Liver (tissue), 9 donors: ENCODE data around the gene XG. TPM values are rescaled to one million over a fixed set of nuclear protein-coding genes. Genes with fewer than 3 reads are reported as not detected.
A peak's percentile ranks its signal among the peaks of the same experiment; 100 is the strongest.

Source experiments
- DNase-seq: peaks from one replicate; pipeline ENCODE4 v3.0.0-alpha.2; 2017; ENCODE audit warnings: low spot score
- H3K27ac ChIP-seq, 2 donors: one replicate each; pipeline ENCODE4 v1.7.0; 2013; ENCODE audit warnings: inconsistent platforms in 2 of 2, low read length in 2 of 2, control low read depth in 1 of 2, low read depth in 1 of 2, mild to moderate bottlenecking in 1 of 2
- H3K27me3 ChIP-seq, 4 donors: one replicate each; pipeline versions ENCODE4 v1.6.1 to v1.7.0; 2013; ENCODE audit warnings: low read length in 3 of 4, inconsistent platforms in 1 of 4, mild to moderate bottlenecking in 1 of 4, moderate library complexity in 1 of 4; ENCODE audit not compliant: control insufficient read depth in 4 of 4, insufficient read depth in 4 of 4
- H3K36me3 ChIP-seq, 4 donors: one replicate each; pipeline versions ENCODE4 v1.6.1 to v1.7.0; 2013; ENCODE audit warnings: low read length in 3 of 4, mild to moderate bottlenecking in 3 of 4, low read depth in 1 of 4, moderate library complexity in 1 of 4; ENCODE audit not compliant: control insufficient read depth in 4 of 4, insufficient read depth in 3 of 4
- H3K4me1 ChIP-seq, 4 donors: one replicate each; pipeline versions ENCODE4 v1.6.1 to v1.7.0; 2013; ENCODE audit warnings: low read length in 3 of 4, mild to moderate bottlenecking in 3 of 4, moderate library complexity in 1 of 4; ENCODE audit not compliant: control insufficient read depth in 4 of 4, insufficient read depth in 4 of 4
- H3K4me3 ChIP-seq, 3 donors: one replicate each; pipeline versions ENCODE4 v1.6.1 to v1.7.0; 2013; ENCODE audit warnings: low read length in 3 of 3, control low read depth in 1 of 3, low read depth in 1 of 3, mild to moderate bottlenecking in 1 of 3
- H3K9ac ChIP-seq, 2 donors: one replicate each; pipeline ENCODE4 v1.7.0; 2013; ENCODE audit warnings: low read length in 2 of 2, mild to moderate bottlenecking in 2 of 2, moderate library complexity in 2 of 2, control low read depth in 1 of 2, low read depth in 1 of 2
- H3K9me3 ChIP-seq, 4 donors: one replicate each; pipeline versions ENCODE4 v1.6.1 to v1.7.0; 2013; ENCODE audit warnings: low read length in 3 of 4; ENCODE audit not compliant: control insufficient read depth in 4 of 4
- EGR1 ChIP-seq, 2 donors: IDR thresholded peaks; 2 replicates each; pipeline ENCODE4 v1.6.1; 2016 to 2018; ENCODE audit warnings: antibody characterized with exemption in 2 of 2, low read depth in 2 of 2
- FOXA1 ChIP-seq: IDR thresholded peaks from 2 replicates; pipeline ENCODE4 v1.6.1; 2016; ENCODE audit warnings: antibody characterized with exemption
- GABPA ChIP-seq, 2 donors: IDR thresholded peaks in 1 of 2; conservative IDR thresholded peaks in 1 of 2; 2 replicates each; pipeline ENCODE4 v1.6.1; 2016; ENCODE audit warnings: antibody characterized with exemption in 2 of 2, mild to moderate bottlenecking in 1 of 2, moderate library complexity in 1 of 2
- HNF4A ChIP-seq, 2 donors: conservative IDR thresholded peaks; 2 replicates each; pipeline ENCODE4 v1.6.1; 2016; ENCODE audit warnings: antibody characterized with exemption in 2 of 2, mild to moderate bottlenecking in 2 of 2
- JUND ChIP-seq, 2 donors: IDR thresholded peaks; 2 replicates each; pipeline ENCODE4 v1.6.1; 2016; ENCODE audit warnings: antibody characterized with exemption in 2 of 2
- NR2F2 ChIP-seq: IDR thresholded peaks from 2 replicates; pipeline ENCODE4 v1.6.1; 2016; ENCODE audit warnings: antibody characterized with exemption
- RAD21 ChIP-seq, 2 donors: IDR thresholded peaks; 2 replicates each; pipeline ENCODE4 v1.6.1; 2016; ENCODE audit warnings: antibody characterized with exemption in 2 of 2, mild to moderate bottlenecking in 2 of 2
- SP1 ChIP-seq: IDR thresholded peaks from 2 replicates; pipeline ENCODE4 v1.6.1; 2018; ENCODE audit warnings: antibody characterized with exemption, mild to moderate bottlenecking
- TAF1 ChIP-seq: conservative IDR thresholded peaks from 2 replicates; pipeline ENCODE4 v1.6.1; 2016; ENCODE audit warnings: antibody characterized with exemption, mild to moderate bottlenecking
- YY1 ChIP-seq: IDR thresholded peaks from 2 replicates; pipeline ENCODE4 v1.6.1; 2016; ENCODE audit warnings: antibody characterized with exemption, mild to moderate bottlenecking
- WGBS: extraction: QIAGEN DNeasy Blood & Tissue Kit; methylation state at CpG from one replicate; pipeline ENCODE4 v1.1.7; 2013; 5-methylcytosine and 5-hydroxymethylcytosine counted together
- polyA plus RNA-seq, 2 donors: library from polyadenylated mRNA; stranded (reverse) in 1 of 2; unstranded in 1 of 2; fragments of 200-250 nt in 1 of 2; fragments of >200 nt in 1 of 2; fragmentation: Nextera tagmentation in 1 of 2; extraction: Ambion mirVana in 1 of 2; gene quantifications; one replicate each; pipeline versions ENCODE4 v1.2.1 to v1.2.3, GENCODE V29; 2013 to 2015
- total RNA-seq, 2 donors: library from RNA; depleted of rRNA; stranded (reverse); fragments of >200 nt; gene quantifications; one replicate each; pipeline ENCODE4 v1.2.3, GENCODE V29; 2014
- TF ChIP-seq, protein P1 (sequence below): IDR thresholded peaks from 2 replicates; pipeline ENCODE4 v1.6.1; 2016; ENCODE audit warnings: antibody characterized with exemption
- TF ChIP-seq, protein P2 (sequence below): IDR thresholded peaks from 2 replicates; pipeline ENCODE4 v1.6.1; 2016; ENCODE audit warnings: antibody characterized with exemption
- TF ChIP-seq, protein P3 (sequence below): IDR thresholded peaks from 2 replicates; pipeline ENCODE4 v1.6.1; 2016; ENCODE audit warnings: antibody characterized with exemption
- TF ChIP-seq, protein P4 (sequence below): IDR thresholded peaks from 2 replicates; pipeline ENCODE4 v1.6.1; 2016; ENCODE audit warnings: antibody characterized with exemption, mild to moderate bottlenecking
- donor health status: healthy.
- donor health status: healthy.
- donor health status: healthy.
- donor health status: healthy.
- donor health status: healthy.

The XG gene
- total and polyA plus RNA-seq, 4 donors = 0.02 to 0.93 (median 0.74) TPM; not detected in 1

DNA sequence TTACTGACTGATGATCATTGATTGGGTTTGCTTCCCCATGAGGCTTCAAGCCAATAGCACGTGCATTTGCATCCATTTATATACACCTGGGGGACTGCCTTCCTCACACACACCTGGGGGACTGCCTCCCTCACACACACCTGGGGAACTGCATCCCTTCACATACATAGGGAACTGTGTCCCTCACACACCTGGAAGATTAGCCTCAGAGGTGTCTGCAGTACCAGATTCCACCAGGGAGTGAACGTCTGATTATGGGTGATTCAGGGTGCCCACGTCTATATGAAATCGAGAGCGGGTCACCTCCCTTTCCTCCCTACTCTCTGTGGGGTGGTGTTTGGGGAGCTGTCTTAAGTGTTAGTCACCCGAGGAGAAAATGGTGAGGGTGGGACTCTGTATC lies 43.8 kb upstream of the XG start:
- H3K9me3 ChIP-seq = no peaks in the 10 kb centered on the region
- H3K9ac ChIP-seq = no peak overlapping the region
- no peak overlapping the region for H3K4me3 ChIP-seq
- DNase-seq = no peak
- peaks cover 0 to 4% (median under 1%) of the 10 kb centered on the region in 4 donors for H3K36me3 ChIP-seq
- peak overlapping the region; percentile 18 to 46 for H3K27ac ChIP-seq
- peaks cover 1 to 12% (median 7%) of the 10 kb centered on the region in 4 donors for H3K4me1 ChIP-seq
- H3K27me3 ChIP-seq = no peaks in the 10 kb centered on the region
- TF ChIP-seq NR2F2 = no peak
- TF ChIP-seq, protein P1, sequence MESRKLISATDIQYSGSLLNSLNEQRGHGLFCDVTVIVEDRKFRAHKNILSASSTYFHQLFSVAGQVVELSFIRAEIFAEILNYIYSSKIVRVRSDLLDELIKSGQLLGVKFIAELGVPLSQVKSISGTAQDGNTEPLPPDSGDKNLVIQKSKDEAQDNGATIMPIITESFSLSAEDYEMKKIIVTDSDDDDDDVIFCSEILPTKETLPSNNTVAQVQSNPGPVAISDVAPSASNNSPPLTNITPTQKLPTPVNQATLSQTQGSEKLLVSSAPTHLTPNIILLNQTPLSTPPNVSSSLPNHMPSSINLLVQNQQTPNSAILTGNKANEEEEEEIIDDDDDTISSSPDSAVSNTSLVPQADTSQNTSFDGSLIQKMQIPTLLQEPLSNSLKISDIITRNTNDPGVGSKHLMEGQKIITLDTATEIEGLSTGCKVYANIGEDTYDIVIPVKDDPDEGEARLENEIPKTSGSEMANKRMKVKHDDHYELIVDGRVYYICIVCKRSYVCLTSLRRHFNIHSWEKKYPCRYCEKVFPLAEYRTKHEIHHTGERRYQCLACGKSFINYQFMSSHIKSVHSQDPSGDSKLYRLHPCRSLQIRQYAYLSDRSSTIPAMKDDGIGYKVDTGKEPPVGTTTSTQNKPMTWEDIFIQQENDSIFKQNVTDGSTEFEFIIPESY = no peak
- TF ChIP-seq HNF4A (conservative IDR thresholded peaks at IDR 0.05) = no peak
- no peak for TF ChIP-seq GABPA (IDR thresholded peaks at IDR 0.05 in 1 of 2, conservative IDR thresholded peaks at IDR 0.05 in 1 of 2)
- no peak for TF ChIP-seq FOXA1
- 87% methylated on average over 6 of the region's 6 CpGs for WGBS

DNA sequence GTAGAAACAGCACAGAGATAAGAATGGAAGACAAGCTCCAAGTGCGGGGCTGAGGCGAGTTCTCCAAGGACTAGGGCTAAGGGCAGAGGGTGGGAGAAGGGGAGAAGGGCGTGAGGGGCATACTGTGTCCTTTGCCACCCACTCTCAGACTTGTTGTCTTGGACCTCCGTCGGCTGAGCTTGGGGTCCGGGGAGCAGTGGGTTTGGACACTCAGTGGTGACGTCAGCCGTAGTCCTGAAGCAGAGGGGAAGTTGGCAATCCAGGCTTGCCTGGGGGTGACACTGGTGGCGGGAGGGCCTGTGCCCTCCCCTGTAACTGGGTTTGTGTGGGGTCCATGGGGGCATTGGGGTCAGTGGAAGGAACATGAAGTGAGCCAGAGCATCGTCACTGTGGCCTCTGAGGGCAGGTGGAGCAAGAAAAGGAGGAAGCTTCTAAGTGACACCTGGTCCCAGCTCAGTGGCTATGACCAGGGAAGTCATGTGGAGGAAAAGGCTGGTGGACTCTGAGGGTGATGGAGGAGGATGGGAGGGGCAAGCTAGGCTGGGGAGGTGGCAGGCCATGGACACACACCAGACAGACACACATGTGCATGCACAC lies 43.1 kb upstream of the XG start:
- Histone ChIP-seq H3K36me3 (peaks cover 0 to 4% (median 2%) of the 10 kb centered on the region in 4 donors), H3K9ac (no peak overlapping the region), H3K9me3 (no peaks in the 10 kb centered on the region), H3K27me3 (no peaks in the 10 kb centered on the region), H3K4me1 (peaks cover 1 to 12% (median 7%) of the 10 kb centered on the region in 4 donors), H3K27ac (peak overlapping the region in 1 of 2 donors; percentile 15), H3K4me3 (no peak overlapping the region)
- WGBS = 79% methylated on average over 10 of the region's 10 CpGs
- TF ChIP-seq EGR1 (IDR thresholded peaks at IDR 0.05; ENCODE audit: low read depth in 2 of 2) = no peak
- no peak for TF ChIP-seq SP1
- no peak for TF ChIP-seq NR2F2
- TF ChIP-seq, protein P2, sequence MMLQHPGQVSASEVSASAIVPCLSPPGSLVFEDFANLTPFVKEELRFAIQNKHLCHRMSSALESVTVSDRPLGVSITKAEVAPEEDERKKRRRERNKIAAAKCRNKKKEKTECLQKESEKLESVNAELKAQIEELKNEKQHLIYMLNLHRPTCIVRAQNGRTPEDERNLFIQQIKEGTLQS = no peak
- TF ChIP-seq GABPA (IDR thresholded peaks at IDR 0.05 in 1 of 2, conservative IDR thresholded peaks at IDR 0.05 in 1 of 2) = no peak
- no peak for TF ChIP-seq JUND (IDR thresholded peaks at IDR 0.05)
- TF ChIP-seq, protein P1 = no peak
- DNase-seq = no peak

DNA sequence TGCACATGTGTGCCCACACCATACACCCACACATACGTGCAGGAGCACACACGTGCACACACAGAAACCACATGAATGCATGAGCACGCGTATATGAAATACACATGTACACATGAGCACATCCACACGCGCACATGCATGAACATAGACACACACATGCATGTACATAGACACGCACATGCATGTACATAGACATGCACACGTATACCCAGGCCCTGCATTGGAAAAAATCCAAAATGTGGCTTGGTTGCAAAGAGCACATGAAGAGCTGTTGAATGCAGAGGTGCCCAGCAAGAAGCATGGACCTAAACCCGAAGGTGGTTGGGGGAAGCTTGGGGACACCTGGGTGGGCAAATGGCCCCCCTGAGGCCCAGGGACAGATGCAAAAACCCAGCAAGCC lies 42.3 kb upstream of the XG start:
- whole genome bisulfite sequencing = 92% methylated on average over 9 of the region's 9 CpGs
- H3K27ac ChIP-seq = peak overlapping the region; percentile 14 to 64
- H3K9ac ChIP-seq = no peak overlapping the region
- H3K4me1 ChIP-seq = peaks cover 1 to 12% (median 7%) of the 10 kb centered on the region in 4 donors
- H3K36me3 ChIP-seq = peaks cover 0 to 4% (median 2%) of the 10 kb centered on the region in 4 donors
- H3K9me3 ChIP-seq = no peaks in the 10 kb centered on the region
- H3K27me3 ChIP-seq = no peaks in the 10 kb centered on the region
- no peak overlapping the region for H3K4me3 ChIP-seq
- DNase-seq = no peak
- TF ChIP-seq, protein P3, sequence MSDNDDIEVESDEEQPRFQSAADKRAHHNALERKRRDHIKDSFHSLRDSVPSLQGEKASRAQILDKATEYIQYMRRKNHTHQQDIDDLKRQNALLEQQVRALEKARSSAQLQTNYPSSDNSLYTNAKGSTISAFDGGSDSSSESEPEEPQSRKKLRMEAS = no peak
- TF ChIP-seq TAF1 (no peak), SP1 (no peak), YY1 (no peak), RAD21 (IDR thresholded peaks at IDR 0.05) (no peak)
- TF ChIP-seq, protein P4, sequence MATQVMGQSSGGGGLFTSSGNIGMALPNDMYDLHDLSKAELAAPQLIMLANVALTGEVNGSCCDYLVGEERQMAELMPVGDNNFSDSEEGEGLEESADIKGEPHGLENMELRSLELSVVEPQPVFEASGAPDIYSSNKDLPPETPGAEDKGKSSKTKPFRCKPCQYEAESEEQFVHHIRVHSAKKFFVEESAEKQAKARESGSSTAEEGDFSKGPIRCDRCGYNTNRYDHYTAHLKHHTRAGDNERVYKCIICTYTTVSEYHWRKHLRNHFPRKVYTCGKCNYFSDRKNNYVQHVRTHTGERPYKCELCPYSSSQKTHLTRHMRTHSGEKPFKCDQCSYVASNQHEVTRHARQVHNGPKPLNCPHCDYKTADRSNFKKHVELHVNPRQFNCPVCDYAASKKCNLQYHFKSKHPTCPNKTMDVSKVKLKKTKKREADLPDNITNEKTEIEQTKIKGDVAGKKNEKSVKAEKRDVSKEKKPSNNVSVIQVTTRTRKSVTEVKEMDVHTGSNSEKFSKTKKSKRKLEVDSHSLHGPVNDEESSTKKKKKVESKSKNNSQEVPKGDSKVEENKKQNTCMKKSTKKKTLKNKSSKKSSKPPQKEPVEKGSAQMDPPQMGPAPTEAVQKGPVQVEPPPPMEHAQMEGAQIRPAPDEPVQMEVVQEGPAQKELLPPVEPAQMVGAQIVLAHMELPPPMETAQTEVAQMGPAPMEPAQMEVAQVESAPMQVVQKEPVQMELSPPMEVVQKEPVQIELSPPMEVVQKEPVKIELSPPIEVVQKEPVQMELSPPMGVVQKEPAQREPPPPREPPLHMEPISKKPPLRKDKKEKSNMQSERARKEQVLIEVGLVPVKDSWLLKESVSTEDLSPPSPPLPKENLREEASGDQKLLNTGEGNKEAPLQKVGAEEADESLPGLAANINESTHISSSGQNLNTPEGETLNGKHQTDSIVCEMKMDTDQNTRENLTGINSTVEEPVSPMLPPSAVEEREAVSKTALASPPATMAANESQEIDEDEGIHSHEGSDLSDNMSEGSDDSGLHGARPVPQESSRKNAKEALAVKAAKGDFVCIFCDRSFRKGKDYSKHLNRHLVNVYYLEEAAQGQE = no peak
- TF ChIP-seq, protein P1 = no peak
- TF ChIP-seq, protein P2 = no peak
